Smooth muscle cell (in vitro differentiated cells): ENCODE results near the gene TRIB2. TPM values are rescaled to one million over a fixed set of nuclear protein-coding genes. Genes with fewer than 3 reads are reported as not detected.

ENCODE experiments used
- DNase-seq: peaks from one replicate; lab custom pipeline; 2025; ENCODE audit not compliant: unreplicated experiment; lab: John Stamatoyannopoulos, UW
- H2AFZ ChIP-seq: fragments of 200-600 bp; sonication (generic); 2 replicates; pipeline ENCODE4 v1.6.0; 2016; ENCODE audit warnings: antibody characterized with exemption, low read depth, mild to moderate bottlenecking
- H3F3A ChIP-seq: fragments of 200-600 bp; sonication (generic); 2 replicates; pipeline ENCODE4 v1.6.0; 2017; ENCODE audit warnings: antibody characterized with exemption, low read depth
- H3K27ac ChIP-seq: fragments of 200-600 bp; sonication (generic); 2 replicates; pipeline ENCODE4 v1.5.1; 2016; ENCODE audit warnings: low read depth, mild to moderate bottlenecking
- H3K27me3 ChIP-seq: fragments of 200-600 bp; sonication (generic); 2 replicates; pipeline ENCODE4 v1.6.1; 2016; ENCODE audit warnings: low read depth, mild to moderate bottlenecking
- H3K36me3 ChIP-seq: fragments of 200-600 bp; sonication (generic); 2 replicates; pipeline ENCODE4 v1.5.1; 2016; ENCODE audit warnings: low read depth
- H3K4me1 ChIP-seq: fragments of 200-600 bp; sonication (generic); 2 replicates; pipeline ENCODE4 v1.5.1; 2016; ENCODE audit warnings: low read depth
- H3K4me2 ChIP-seq: fragments of 200-600 bp; sonication (generic); 2 replicates; pipeline ENCODE4 v1.6.0; 2016; ENCODE audit warnings: mild to moderate bottlenecking
- H3K4me3 ChIP-seq: fragments of 200-600 bp; sonication (generic); 2 replicates; pipeline ENCODE4 v1.5.1; 2016; ENCODE audit warnings: mild to moderate bottlenecking
- H3K79me2 ChIP-seq: fragments of 200-600 bp; sonication (generic); 2 replicates; pipeline ENCODE4 v1.6.0; 2016; ENCODE audit warnings: low read depth, mild to moderate bottlenecking
- H3K9ac ChIP-seq: fragments of 200-600 bp; sonication (generic); 2 replicates; pipeline ENCODE4 v1.6.0; 2016; ENCODE audit warnings: low read depth
- H3K9me3 ChIP-seq: fragments of 200-600 bp; sonication (generic); replicated peaks from 2 replicates; pipeline ENCODE4 v1.5.1; 2016; ENCODE audit warnings: low read depth
- H4K20me1 ChIP-seq: fragments of 200-600 bp; sonication (generic); 2 replicates; pipeline ENCODE4 v1.6.0; 2016; ENCODE audit warnings: low read depth
- WGBS: methylation state at CpG from one replicate; pipeline ENCODE4 v1.1.7; 2016; ENCODE audit warnings: low lambda C conversion rate; 5-methylcytosine and 5-hydroxymethylcytosine counted together
- polyA plus RNA-seq: library from polyadenylated mRNA; unstranded; fragments of >200 nt; fragmentation: Nextera tagmentation; extraction: Ambion mirVana; gene quantifications from 2 replicates; pipeline ENCODE4 v1.2.1, GENCODE V29; 2016
- total RNA-seq: library from RNA; depleted of rRNA; stranded (reverse); fragments of >200 nt; gene quantifications from 2 replicates; pipeline ENCODE4 v1.2.3, GENCODE V29; 2014
- TF ChIP-seq, protein P1 (sequence below): fragments of 200-600 bp; sonication (generic); IDR thresholded peaks from 2 replicates; pipeline ENCODE4 v1.5.1; 2017; ENCODE audit warnings: borderline replicate concordance, mild to moderate bottlenecking, antibody characterized with exemption; ENCODE audit not compliant: insufficient read depth, poor library complexity, severe bottlenecking

Gene TRIB2
- total and polyA plus RNA-seq, 2 experiments from 2014 or later, result 31.1 to 31.5 TPM

DNA sequence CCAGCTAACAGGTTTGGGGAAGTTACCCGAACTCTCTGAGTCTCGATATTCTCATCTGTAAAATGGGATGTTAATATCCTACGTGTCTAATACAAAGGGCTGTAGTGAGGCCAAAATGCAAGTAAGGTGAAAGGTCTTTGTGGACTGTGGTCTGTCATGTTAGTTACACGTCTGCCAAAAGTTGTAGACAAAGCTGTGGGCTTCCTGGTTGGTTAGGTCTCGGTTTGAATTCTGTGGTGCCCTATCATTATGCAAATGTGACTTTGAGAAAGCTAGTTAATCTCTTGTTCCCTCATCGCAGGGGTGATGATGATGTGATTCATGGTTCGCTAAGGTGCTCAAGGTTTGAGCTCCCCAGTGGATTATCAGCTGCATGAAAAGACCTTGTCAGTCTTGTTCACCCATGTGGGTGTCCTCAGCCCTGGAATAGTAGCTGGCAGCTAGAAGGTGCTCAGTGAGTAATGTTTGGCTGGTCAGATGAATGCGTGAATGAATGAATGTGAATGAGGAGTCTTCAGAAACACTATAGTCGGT lies 23.1 kb downstream of the TRIB2 start:
- 94% methylated on average over 9 of the region's 9 CpGs for WGBS
- Histone ChIP-seq H3K4me2 (no peak overlapping the region), H3K4me1 (no peaks in the 10 kb centered on the region), H3K27me3 (no peaks in the 10 kb centered on the region), H4K20me1 (peaks cover 89% of the 10 kb centered on the region), H3F3A (no peaks in the 10 kb centered on the region), H3K9me3 (no peaks in the 10 kb centered on the region), H3K9ac (no peak overlapping the region), H3K79me2 (peaks cover 6% of the 10 kb centered on the region), H3K27ac (no peak overlapping the region), H2AFZ (no peak overlapping the region), H3K4me3 (no peak overlapping the region), H3K36me3 (no peaks in the 10 kb centered on the region)
- no peak for DNase-seq
- TF ChIP-seq, protein P1, sequence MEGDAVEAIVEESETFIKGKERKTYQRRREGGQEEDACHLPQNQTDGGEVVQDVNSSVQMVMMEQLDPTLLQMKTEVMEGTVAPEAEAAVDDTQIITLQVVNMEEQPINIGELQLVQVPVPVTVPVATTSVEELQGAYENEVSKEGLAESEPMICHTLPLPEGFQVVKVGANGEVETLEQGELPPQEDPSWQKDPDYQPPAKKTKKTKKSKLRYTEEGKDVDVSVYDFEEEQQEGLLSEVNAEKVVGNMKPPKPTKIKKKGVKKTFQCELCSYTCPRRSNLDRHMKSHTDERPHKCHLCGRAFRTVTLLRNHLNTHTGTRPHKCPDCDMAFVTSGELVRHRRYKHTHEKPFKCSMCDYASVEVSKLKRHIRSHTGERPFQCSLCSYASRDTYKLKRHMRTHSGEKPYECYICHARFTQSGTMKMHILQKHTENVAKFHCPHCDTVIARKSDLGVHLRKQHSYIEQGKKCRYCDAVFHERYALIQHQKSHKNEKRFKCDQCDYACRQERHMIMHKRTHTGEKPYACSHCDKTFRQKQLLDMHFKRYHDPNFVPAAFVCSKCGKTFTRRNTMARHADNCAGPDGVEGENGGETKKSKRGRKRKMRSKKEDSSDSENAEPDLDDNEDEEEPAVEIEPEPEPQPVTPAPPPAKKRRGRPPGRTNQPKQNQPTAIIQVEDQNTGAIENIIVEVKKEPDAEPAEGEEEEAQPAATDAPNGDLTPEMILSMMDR, result no peak

DNA sequence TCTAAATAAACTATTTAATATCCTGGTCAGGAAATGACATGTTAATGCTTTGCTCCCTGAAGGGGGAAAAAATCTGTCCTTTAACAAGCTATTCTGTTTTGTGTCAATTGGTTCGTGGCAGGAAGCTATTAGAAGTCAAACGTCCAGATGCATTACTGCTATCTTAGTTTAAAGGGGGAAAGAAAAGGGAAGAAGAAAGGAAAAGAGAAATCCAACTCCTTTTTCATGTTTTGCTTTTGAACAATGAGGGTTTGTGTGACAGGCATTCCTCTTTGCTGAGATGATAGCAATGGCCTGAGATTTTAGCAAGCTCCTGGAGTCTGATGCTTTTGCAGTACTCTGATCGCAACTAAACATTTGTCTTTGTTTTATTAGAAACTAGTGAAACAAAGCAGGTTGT lies 24.6 kb downstream of the TRIB2 start:
- TF ChIP-seq, protein P1, result no peak
- no peaks in the 10 kb centered on the region for H3K4me1 ChIP-seq
- H2AFZ ChIP-seq, result no peak overlapping the region
- H3K27ac ChIP-seq, result peak overlapping the region; percentile 17
- no peaks in the 10 kb centered on the region for H3F3A ChIP-seq
- no peak for DNase-seq
- no peak overlapping the region for H3K9ac ChIP-seq
- no peaks in the 10 kb centered on the region for H3K27me3 ChIP-seq
- H3K79me2 ChIP-seq, result no peaks in the 10 kb centered on the region
- H3K36me3 ChIP-seq, result no peaks in the 10 kb centered on the region
- H3K4me2 ChIP-seq, result peak overlapping the region; percentile 5
- 27% methylated on average over 3 of the region's 3 CpGs for WGBS
- H3K9me3 ChIP-seq, result no peaks in the 10 kb centered on the region
- no peak overlapping the region for H3K4me3 ChIP-seq
- peaks cover 73% of the 10 kb centered on the region for H4K20me1 ChIP-seq

DNA sequence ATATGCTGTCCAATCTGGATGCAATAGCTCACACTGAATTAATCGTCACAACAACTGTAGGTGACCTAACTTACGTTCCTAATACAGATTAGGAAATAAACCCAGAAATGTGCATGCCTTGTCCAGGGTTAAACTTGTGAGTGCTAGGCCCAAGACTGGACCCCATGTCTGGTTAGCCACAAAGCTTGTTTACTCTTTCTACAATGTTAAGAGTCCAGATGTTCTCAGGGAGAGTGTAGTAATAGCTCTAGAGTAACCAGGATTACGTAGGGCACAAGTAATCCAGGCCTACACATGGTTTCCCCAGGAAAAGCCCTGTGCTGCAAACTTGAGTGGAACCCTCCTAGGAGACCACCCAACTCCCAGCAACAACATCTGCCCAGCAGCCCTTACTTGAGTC lies 26.2 kb downstream of the TRIB2 start:
- DNase-seq, result no peak
- no peak overlapping the region for H3K4me2 ChIP-seq
- H4K20me1 ChIP-seq, result peaks cover 58% of the 10 kb centered on the region
- no peaks in the 10 kb centered on the region for H3F3A ChIP-seq
- H3K9me3 ChIP-seq, result no peaks in the 10 kb centered on the region
- no peak overlapping the region for H2AFZ ChIP-seq
- H3K4me1 ChIP-seq, result no peaks in the 10 kb centered on the region
- WGBS, result 55% methylated on average over 3 of the region's 3 CpGs
- no peak overlapping the region for H3K4me3 ChIP-seq
- no peaks in the 10 kb centered on the region for H3K36me3 ChIP-seq
- TF ChIP-seq, protein P1, result no peak
- H3K9ac ChIP-seq, result no peak overlapping the region
- no peaks in the 10 kb centered on the region for H3K79me2 ChIP-seq
- no peaks in the 10 kb centered on the region for H3K27me3 ChIP-seq
- H3K27ac ChIP-seq, result no peak overlapping the region
